GM12878 (cell line): Measurements from ENCODE around the gene INO80D. TPM values are rescaled to one million over a fixed set of nuclear protein-coding genes. Genes with fewer than 3 reads are reported as not detected.
A peak's percentile ranks its signal among the peaks of the same experiment; 100 is the strongest.

Experiments used
- ATAC-seq: fragments of 200-7000 bp; cut with Tn5 transposase; 3 replicates; pipeline ENCODE4 v1.9.1; 2020; ENCODE audit warnings: mild to moderate bottlenecking, moderate library complexity
- BruUV-seq: library from RNA; stranded (reverse); fragments of 400-500 nt; replicated peaks from 2 replicates; lab custom pipeline; 2021; lab: Mats Ljungman, UMichigan
- CTCF ChIA-PET: fragments of 300-600 bp; sonication (Branson Sonifier 250); formaldehyde crosslinking; extraction: SDS; loops from one replicate; lab custom pipeline; 2021; ENCODE audit warnings: inconsistent platforms; lab: Yijun Ruan, JAX
- POLR2A ChIA-PET: fragments of 350-600 bp; formaldehyde crosslinking; extraction: SDS; loops from one replicate; lab custom pipeline; 2021; ENCODE audit warnings: inconsistent platforms; lab: Charles Lee
- RAD21 ChIA-PET: fragments of 300-600 bp; sonication (Branson Sonifier 250); formaldehyde crosslinking; loops from one replicate; lab custom pipeline; 2023; ENCODE audit warnings: antibody characterized with exemption; ENCODE audit not compliant: unreplicated experiment; lab: Charles Lee
- SMC1A ChIA-PET: fragments of 300-600 bp; sonication (Branson Sonifier 250); formaldehyde crosslinking; loops from one replicate; lab custom pipeline; 2023; ENCODE audit not compliant: unreplicated experiment, uncharacterized antibody; lab: Charles Lee
- DNase-seq: peaks from one replicate; pipeline ENCODE4 v3.0.0-alpha.2; 2011; ENCODE audit warnings: low read depth, low spot score
- FAIRE-seq: peaks from 3 replicates; lab custom pipeline; 2011; peaks lifted over from hg19 to GRCh38; lab: Jason Lieb, UNC
- H2AFZ ChIP-seq: 2 replicates; pipeline ENCODE4 v1.6.0; 2011; ENCODE audit warnings: low read depth, low read length, control low read depth; ENCODE audit not compliant: control insufficient read depth
- H3K27ac ChIP-seq: 2 replicates; pipeline ENCODE4 v1.5.1; 2011; ENCODE audit warnings: control low read depth; ENCODE audit not compliant: control insufficient read depth, insufficient read depth
- H3K27me3 ChIP-seq, 2 experiments: replicated peaks in 1 of 2; 2 replicates each; pipeline versions ENCODE4 v1.6.0 to v1.6.1; 2011; ENCODE audit warnings: low read length in 1 of 2; ENCODE audit not compliant: control insufficient read depth in 2 of 2, insufficient read depth in 2 of 2
- H3K36me3 ChIP-seq, 2 experiments: 2 replicates each; pipeline ENCODE4 v1.5.1; 2011; ENCODE audit warnings: low read length in 1 of 2; ENCODE audit not compliant: control insufficient read depth in 2 of 2, insufficient read depth in 2 of 2
- H3K4me1 ChIP-seq: 2 replicates; pipeline ENCODE4 v1.6.1; 2011; ENCODE audit warnings: mild to moderate bottlenecking, low read length, moderate library complexity, mixed read lengths; ENCODE audit not compliant: control insufficient read depth, insufficient read depth
- H3K4me2 ChIP-seq: 2 replicates; pipeline ENCODE4 v1.6.0; 2011; ENCODE audit warnings: control low read depth; ENCODE audit not compliant: control insufficient read depth, insufficient read depth
- H3K4me3 ChIP-seq: fragments of 200-600 bp; sonication (generic); 2 replicates; pipeline ENCODE4 v1.5.1; 2016
- H3K79me2 ChIP-seq: 2 replicates; pipeline ENCODE4 v1.6.0; 2011; ENCODE audit warnings: low read length; ENCODE audit not compliant: control insufficient read depth, insufficient read depth
- H3K9ac ChIP-seq: 2 replicates; pipeline ENCODE4 v1.8.0; 2011; ENCODE audit warnings: low read length, control low read depth, mixed read lengths; ENCODE audit not compliant: control insufficient read depth, insufficient read depth
- H3K9me3 ChIP-seq: replicated peaks from 3 replicates; pipeline ENCODE4 v1.5.1; 2011; ENCODE audit warnings: mild to moderate bottlenecking, low read length; ENCODE audit not compliant: control insufficient read depth, insufficient read depth
- H4K20me1 ChIP-seq: 2 replicates; pipeline ENCODE4 v1.6.0; 2011; ENCODE audit not compliant: control insufficient read depth, insufficient read depth
- BMI1 ChIP-seq: fragments of 450-650 bp; IDR thresholded peaks from 2 replicates; pipeline ENCODE4 v1.6.1; 2016; ENCODE audit warnings: mild to moderate bottlenecking, moderate library complexity, borderline replicate concordance
- NR2C2 ChIP-seq: IDR thresholded peaks from 2 replicates; pipeline ENCODE4 v1.6.1; 2011; ENCODE audit warnings: borderline replicate concordance, low read depth; ENCODE audit not compliant: control insufficient read depth, insufficient read length
- RB1 ChIP-seq: fragments of 450-650 bp; formaldehyde crosslinking; IDR thresholded peaks from 2 replicates; pipeline ENCODE4 v1.6.1; 2017; ENCODE audit warnings: mild to moderate bottlenecking, borderline replicate concordance
- SMAD5 ChIP-seq: IDR thresholded peaks from 2 replicates; pipeline ENCODE4 v1.6.1; 2016; ENCODE audit warnings: antibody characterized with exemption, low read depth
- SREBF2 ChIP-seq: IDR thresholded peaks from 2 replicates; pipeline ENCODE4 v1.6.1; 2012; ENCODE audit warnings: mild to moderate bottlenecking, low read length
- WGBS: methylation state at CpG from one replicate; pipeline ENCODE4 v1.1.6; 2016; ENCODE audit warnings: low lambda C conversion rate; ENCODE audit not compliant: insufficient replicate concordance, insufficient coverage; ENCODE audit errors: missing lambda C conversion rate; 5-methylcytosine and 5-hydroxymethylcytosine counted together
- in situ Hi-C: fragments of 300-500 bp; cut with MboI; formaldehyde crosslinking; loops from 9 replicates; pipeline ENCODE4 v1.14.3; 2018; ENCODE audit warnings: mixed read lengths
- intact Hi-C: fragments of 100-400 bp; cut with micrococcal nuclease; formaldehyde crosslinking; loops from one replicate; pipeline ENCODE4 v1.14.2; 2022; ENCODE audit not compliant: unreplicated experiment
- polyA plus RNA-seq, 11 experiments: library from polyadenylated mRNA; depleted of rRNA in 4 of 11; unstranded in 6 of 11; stranded (reverse) in 5 of 11; fragments of >200 nt; fragmentation: Nextera tagmentation in 4 of 11; fragmentation: Illumina TruSeq in 1 of 11; extraction: Ambion mirVana in 4 of 11; extraction: Trizol in 1 of 11; gene quantifications; 1 replicate in 1 of 11; 2 replicates in 10 of 11; pipeline versions ENCODE4 v1.2.1 to v1.2.3, GENCODE V29; 2011 to 2016; ENCODE audit warnings: inconsistent platforms in 2 of 11, missing spikeins in 2 of 11, low read depth in 1 of 11
- total RNA-seq, 4 experiments: library from RNA; depleted of rRNA in 3 of 4; stranded (reverse); fragments of >200 nt in 3 of 4; fragmentation: Illumina TruSeq in 1 of 4; extraction: Trizol in 1 of 4; gene quantifications; 2 replicates each; pipeline versions ENCODE4 v1.2.1 to v1.2.3, GENCODE V29; 2013 to 2021
- TF ChIP-seq, protein P1 (sequence below): fragments of 450-650 bp; conservative IDR thresholded peaks from 2 replicates; pipeline ENCODE4 v1.6.1; 2017; ENCODE audit warnings: mild to moderate bottlenecking, moderate library complexity
- TF ChIP-seq, protein P2 (sequence below): IDR thresholded peaks from 2 replicates; pipeline ENCODE4 v1.6.1; 2012; ENCODE audit warnings: mild to moderate bottlenecking, low read depth, low read length

Gene INO80D
- total and polyA plus RNA-seq, 10 of the 15 experiments (the other 5 are each of a cell fraction or from before 2014, with no cell fraction given), result 0.73 to 16.3 (median 4.7) TPM

- H3K9me3 ChIP-seq, result no peaks in the 10 kb centered on the region
- H3K27me3 ChIP-seq, result no peaks in the 10 kb centered on the region
- RAD21 ChIA-PET, result interaction anchor here (1.5 kb wide), 1 partner anchor 10 kb away, joined by 4 read pairs; the partner anchor contains the start of gene INO80D
- SMC1A ChIA-PET, result interaction anchor here (0.6 to 2.8 kb wide), 2 partner anchors 10 to 147 kb away, joined by 3 to 20 read pairs; partner anchors contain the start of gene INO80D
- TF ChIP-seq, protein P1, sequence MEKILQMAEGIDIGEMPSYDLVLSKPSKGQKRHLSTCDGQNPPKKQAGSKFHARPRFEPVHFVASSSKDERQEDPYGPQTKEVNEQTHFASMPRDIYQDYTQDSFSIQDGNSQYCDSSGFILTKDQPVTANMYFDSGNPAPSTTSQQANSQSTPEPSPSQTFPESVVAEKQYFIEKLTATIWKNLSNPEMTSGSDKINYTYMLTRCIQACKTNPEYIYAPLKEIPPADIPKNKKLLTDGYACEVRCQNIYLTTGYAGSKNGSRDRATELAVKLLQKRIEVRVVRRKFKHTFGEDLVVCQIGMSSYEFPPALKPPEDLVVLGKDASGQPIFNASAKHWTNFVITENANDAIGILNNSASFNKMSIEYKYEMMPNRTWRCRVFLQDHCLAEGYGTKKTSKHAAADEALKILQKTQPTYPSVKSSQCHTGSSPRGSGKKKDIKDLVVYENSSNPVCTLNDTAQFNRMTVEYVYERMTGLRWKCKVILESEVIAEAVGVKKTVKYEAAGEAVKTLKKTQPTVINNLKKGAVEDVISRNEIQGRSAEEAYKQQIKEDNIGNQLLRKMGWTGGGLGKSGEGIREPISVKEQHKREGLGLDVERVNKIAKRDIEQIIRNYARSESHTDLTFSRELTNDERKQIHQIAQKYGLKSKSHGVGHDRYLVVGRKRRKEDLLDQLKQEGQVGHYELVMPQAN, result no peak
- TF ChIP-seq SMAD5 (no peak), RB1 (no peak), NR2C2 (no peak), BMI1 (no peak), SREBF2 (no peak)
- TF ChIP-seq, protein P2, sequence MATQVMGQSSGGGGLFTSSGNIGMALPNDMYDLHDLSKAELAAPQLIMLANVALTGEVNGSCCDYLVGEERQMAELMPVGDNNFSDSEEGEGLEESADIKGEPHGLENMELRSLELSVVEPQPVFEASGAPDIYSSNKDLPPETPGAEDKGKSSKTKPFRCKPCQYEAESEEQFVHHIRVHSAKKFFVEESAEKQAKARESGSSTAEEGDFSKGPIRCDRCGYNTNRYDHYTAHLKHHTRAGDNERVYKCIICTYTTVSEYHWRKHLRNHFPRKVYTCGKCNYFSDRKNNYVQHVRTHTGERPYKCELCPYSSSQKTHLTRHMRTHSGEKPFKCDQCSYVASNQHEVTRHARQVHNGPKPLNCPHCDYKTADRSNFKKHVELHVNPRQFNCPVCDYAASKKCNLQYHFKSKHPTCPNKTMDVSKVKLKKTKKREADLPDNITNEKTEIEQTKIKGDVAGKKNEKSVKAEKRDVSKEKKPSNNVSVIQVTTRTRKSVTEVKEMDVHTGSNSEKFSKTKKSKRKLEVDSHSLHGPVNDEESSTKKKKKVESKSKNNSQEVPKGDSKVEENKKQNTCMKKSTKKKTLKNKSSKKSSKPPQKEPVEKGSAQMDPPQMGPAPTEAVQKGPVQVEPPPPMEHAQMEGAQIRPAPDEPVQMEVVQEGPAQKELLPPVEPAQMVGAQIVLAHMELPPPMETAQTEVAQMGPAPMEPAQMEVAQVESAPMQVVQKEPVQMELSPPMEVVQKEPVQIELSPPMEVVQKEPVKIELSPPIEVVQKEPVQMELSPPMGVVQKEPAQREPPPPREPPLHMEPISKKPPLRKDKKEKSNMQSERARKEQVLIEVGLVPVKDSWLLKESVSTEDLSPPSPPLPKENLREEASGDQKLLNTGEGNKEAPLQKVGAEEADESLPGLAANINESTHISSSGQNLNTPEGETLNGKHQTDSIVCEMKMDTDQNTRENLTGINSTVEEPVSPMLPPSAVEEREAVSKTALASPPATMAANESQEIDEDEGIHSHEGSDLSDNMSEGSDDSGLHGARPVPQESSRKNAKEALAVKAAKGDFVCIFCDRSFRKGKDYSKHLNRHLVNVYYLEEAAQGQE, result no peak
- H3K79me2 ChIP-seq, result no peaks in the 10 kb centered on the region
- no peaks in the 10 kb centered on the region for H4K20me1 ChIP-seq
- no peaks in the 10 kb centered on the region for H3K36me3 ChIP-seq
- intact Hi-C loops, result no loop called here
- in situ Hi-C loops, result no loop called here
- BruUV-seq, result no TSS peak
- no peaks in the 10 kb centered on the region for H3K4me1 ChIP-seq
- no peak overlapping the region for H3K9ac ChIP-seq
- DNase-seq (no peak), ATAC-seq (peak; percentile 43), FAIRE-seq (no peak)
- WGBS, result 100% methylated on average over 2 of the region's 2 CpGs
- CTCF ChIA-PET, result interaction anchor here (1.3 to 1.9 kb wide), 3 partner anchors 8 to 13 kb away, joined by 3 to 6 read pairs (median 5); no protein-coding TSS in a partner anchor
- no peak overlapping the region for H2AFZ ChIP-seq
- H3K4me3 ChIP-seq, result no peak overlapping the region
- no peak overlapping the region for H3K4me2 ChIP-seq
- POLR2A ChIA-PET, result interaction anchor here (0.6 to 1.0 kb wide), 2 partner anchors 10 to 55 kb away, joined by 3 to 4 read pairs; partner anchors contain the start of gene INO80D
- H3K27ac ChIP-seq, result no peak overlapping the region
Measured at GRCh38 chr2:206096876-206097275, 10.9 kb upstream of the INO80D start.
